MM.1S (cell line): ENCODE data around the gene NFX1.
"Not testable (repeated sequence)": the region's sequence is repeated elsewhere in the genome, so short reads cannot be mapped to it uniquely, and the experiment has no call there.

Source experiments
- EZH2 ChIP-seq: fragments of 300-600 bp; sonication (generic); optimal IDR thresholded peaks from 2 replicates; pipeline ENCODE3; 2017; ENCODE audit warnings: low read depth, mild to moderate bottlenecking, antibody characterized with exemption, low read length, mixed read lengths
- TF ChIP-seq, protein P1 (sequence below): fragments of 300-600 bp; sonication (generic); IDR thresholded peaks from 2 replicates; pipeline ENCODE4 v1.5.1; 2016; ENCODE audit warnings: antibody characterized with exemption, low read length, mixed read lengths

DNA sequence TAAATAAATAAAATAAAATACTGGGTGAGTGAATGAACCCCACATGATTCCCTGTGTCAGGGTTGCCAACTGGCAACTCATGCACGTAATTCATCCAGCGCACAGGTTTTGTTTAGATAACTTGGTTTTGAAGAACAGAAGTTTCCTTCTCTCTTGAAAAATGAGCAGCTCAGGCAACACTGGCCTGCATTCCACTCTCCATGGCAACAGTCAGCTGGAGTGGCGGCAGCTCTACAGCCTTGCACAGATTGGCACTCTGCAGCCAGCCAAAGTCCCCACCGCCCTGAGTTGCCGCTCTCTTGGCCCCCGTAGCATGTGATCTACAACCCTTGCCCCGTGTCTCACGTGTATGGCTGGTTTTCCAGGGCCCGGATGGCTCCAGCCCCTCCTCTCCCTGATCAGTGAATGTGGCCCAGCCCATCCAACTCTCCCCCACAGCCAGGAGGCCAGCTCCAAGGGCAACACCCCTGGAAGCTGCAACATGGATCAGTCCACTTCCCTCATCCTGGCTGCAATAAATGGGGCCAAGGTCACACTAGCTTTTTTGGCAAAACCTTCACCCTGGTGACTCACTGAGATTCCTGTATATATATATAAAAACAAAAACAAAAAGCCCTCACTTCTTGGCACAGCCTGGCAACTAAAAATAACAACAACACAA is 100.9 kb downstream of the NFX1 start:
- not testable (repeated sequence) for TF ChIP-seq EZH2
- TF ChIP-seq, protein P1, sequence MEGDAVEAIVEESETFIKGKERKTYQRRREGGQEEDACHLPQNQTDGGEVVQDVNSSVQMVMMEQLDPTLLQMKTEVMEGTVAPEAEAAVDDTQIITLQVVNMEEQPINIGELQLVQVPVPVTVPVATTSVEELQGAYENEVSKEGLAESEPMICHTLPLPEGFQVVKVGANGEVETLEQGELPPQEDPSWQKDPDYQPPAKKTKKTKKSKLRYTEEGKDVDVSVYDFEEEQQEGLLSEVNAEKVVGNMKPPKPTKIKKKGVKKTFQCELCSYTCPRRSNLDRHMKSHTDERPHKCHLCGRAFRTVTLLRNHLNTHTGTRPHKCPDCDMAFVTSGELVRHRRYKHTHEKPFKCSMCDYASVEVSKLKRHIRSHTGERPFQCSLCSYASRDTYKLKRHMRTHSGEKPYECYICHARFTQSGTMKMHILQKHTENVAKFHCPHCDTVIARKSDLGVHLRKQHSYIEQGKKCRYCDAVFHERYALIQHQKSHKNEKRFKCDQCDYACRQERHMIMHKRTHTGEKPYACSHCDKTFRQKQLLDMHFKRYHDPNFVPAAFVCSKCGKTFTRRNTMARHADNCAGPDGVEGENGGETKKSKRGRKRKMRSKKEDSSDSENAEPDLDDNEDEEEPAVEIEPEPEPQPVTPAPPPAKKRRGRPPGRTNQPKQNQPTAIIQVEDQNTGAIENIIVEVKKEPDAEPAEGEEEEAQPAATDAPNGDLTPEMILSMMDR: not testable (repeated sequence)
